ENCODE measurements around the gene RNPS1. TPM values are rescaled to one million over a fixed set of nuclear protein-coding genes. Genes with fewer than 3 reads are reported as not detected.

Gene RNPS1
- total and polyA plus RNA-seq, 9 of the 15 experiments (the other 6 are each of a cell fraction or from before 2014, with no cell fraction given) = 44.9 to 338 (median 202) TPM

DNA sequence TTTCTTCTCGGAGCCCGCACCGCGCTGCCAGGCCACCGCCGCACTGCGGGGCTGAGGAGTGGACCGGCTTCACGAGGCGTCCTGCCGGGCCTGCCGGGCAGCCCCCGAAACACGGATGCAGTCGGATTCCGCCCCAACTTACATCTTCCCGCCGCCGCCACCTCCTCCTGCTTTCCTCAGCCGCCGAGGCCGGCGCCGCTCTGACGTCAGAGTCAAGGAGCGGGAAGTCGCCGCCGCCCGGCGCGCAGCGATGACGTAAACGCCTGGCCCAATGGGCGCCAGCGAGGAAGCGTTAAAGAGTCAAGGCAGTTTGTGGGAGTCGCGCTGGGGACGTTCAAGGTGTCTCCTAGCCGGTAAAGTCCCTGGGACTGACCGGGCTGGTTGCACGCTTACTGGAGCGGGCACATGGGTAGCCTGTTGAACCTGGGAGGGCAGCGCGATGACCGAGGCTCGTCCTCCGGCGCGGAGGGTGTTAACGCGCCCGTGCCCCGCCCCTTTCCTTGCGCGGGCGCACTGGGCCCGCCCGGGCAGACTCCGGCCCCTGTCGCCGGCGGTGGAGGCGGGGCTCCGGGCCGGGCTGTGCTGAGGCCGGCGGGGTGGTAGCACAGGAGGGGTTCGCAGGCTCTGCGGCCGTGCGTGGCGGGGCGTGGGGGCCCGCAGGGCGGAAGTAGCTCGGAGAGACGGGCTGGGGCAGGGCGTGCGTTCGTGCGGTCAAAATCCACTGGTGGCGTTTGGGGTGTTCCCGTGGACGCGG lies at the start of gene RNPS1 (continued):
- TF ChIP-seq, protein P1, sequence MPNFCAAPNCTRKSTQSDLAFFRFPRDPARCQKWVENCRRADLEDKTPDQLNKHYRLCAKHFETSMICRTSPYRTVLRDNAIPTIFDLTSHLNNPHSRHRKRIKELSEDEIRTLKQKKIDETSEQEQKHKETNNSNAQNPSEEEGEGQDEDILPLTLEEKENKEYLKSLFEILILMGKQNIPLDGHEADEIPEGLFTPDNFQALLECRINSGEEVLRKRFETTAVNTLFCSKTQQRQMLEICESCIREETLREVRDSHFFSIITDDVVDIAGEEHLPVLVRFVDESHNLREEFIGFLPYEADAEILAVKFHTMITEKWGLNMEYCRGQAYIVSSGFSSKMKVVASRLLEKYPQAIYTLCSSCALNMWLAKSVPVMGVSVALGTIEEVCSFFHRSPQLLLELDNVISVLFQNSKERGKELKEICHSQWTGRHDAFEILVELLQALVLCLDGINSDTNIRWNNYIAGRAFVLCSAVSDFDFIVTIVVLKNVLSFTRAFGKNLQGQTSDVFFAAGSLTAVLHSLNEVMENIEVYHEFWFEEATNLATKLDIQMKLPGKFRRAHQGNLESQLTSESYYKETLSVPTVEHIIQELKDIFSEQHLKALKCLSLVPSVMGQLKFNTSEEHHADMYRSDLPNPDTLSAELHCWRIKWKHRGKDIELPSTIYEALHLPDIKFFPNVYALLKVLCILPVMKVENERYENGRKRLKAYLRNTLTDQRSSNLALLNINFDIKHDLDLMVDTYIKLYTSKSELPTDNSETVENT (CRISPR knock-in tag; IDR thresholded peaks at IDR 0.05) = no peak
- TF ChIP-seq POLR2H (tag; IDR thresholded peaks at IDR 0.05; ENCODE audit: low read depth) = peak; percentile 94
- peak; percentile 85; the same call in 1 of the 2 replicates for TF ChIP-seq ZBTB17 (CRISPR knock-in tag; IDR thresholded peaks at IDR 0.05)
- TF ChIP-seq CREM (IDR thresholded peaks at IDR 0.05; ENCODE audit: low read depth) = peak; percentile 100
- TF ChIP-seq ZNF561 (CRISPR knock-in tag; conservative IDR thresholded peaks at IDR 0.05) = no peak
- no peak for TF ChIP-seq ZNF184 (CRISPR knock-in tag; IDR thresholded peaks at IDR 0.05)
- TF ChIP-seq, protein P2, sequence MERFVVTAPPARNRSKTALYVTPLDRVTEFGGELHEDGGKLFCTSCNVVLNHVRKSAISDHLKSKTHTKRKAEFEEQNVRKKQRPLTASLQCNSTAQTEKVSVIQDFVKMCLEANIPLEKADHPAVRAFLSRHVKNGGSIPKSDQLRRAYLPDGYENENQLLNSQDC (CRISPR knock-in tag; IDR thresholded peaks at IDR 0.05) = peak; percentile 91
- TF ChIP-seq SMAD1 (IDR thresholded peaks at IDR 0.05; ENCODE audit: low read depth, low read length, partially characterized antibody) = peak; percentile 69
- TF ChIP-seq CHD1 (IDR thresholded peaks at IDR 0.05; ENCODE audit: low read length) = no peak
- TF ChIP-seq ZNF347 (CRISPR knock-in tag; IDR thresholded peaks at IDR 0.05; ENCODE audit: low read depth) = no peak
- peak; percentile 71; the same call in 1 of the 2 replicates for TF ChIP-seq ZSCAN29 (IDR thresholded peaks at IDR 0.05)
- no peak for TF ChIP-seq ZNF41 (CRISPR knock-in tag; conservative IDR thresholded peaks at IDR 0.05)
- no peak; a peak in 1 of 3 replicates for TF ChIP-seq CBX3 (IDR thresholded peaks at IDR 0.05; ENCODE audit: borderline replicate concordance in 1 of 2, low read length in 2 of 2)
- TF ChIP-seq TSC22D4 (tag; IDR thresholded peaks at IDR 0.05) = no peak
- TF ChIP-seq HDAC8 (tag; IDR thresholded peaks at IDR 0.05) = no peak
- TF ChIP-seq, protein P3, sequence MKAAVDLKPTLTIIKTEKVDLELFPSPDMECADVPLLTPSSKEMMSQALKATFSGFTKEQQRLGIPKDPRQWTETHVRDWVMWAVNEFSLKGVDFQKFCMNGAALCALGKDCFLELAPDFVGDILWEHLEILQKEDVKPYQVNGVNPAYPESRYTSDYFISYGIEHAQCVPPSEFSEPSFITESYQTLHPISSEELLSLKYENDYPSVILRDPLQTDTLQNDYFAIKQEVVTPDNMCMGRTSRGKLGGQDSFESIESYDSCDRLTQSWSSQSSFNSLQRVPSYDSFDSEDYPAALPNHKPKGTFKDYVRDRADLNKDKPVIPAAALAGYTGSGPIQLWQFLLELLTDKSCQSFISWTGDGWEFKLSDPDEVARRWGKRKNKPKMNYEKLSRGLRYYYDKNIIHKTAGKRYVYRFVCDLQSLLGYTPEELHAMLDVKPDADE (conservative IDR thresholded peaks at IDR 0.05; ENCODE audit: control insufficient read depth, low read depth, low read length) = 0 out of 2 replicates have a peak, but pooled peaks have one; percentile 58
- TF ChIP-seq, protein P4, sequence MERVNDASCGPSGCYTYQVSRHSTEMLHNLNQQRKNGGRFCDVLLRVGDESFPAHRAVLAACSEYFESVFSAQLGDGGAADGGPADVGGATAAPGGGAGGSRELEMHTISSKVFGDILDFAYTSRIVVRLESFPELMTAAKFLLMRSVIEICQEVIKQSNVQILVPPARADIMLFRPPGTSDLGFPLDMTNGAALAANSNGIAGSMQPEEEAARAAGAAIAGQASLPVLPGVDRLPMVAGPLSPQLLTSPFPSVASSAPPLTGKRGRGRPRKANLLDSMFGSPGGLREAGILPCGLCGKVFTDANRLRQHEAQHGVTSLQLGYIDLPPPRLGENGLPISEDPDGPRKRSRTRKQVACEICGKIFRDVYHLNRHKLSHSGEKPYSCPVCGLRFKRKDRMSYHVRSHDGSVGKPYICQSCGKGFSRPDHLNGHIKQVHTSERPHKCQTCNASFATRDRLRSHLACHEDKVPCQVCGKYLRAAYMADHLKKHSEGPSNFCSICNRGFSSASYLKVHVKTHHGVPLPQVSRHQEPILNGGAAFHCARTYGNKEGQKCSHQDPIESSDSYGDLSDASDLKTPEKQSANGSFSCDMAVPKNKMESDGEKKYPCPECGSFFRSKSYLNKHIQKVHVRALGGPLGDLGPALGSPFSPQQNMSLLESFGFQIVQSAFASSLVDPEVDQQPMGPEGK (CRISPR knock-in tag; IDR thresholded peaks at IDR 0.05; ENCODE audit: borderline replicate concordance) = no peak
- no peak for TF ChIP-seq TFAM (CRISPR knock-in tag; conservative IDR thresholded peaks at IDR 0.05)
- TF ChIP-seq RBM39 (optimal IDR thresholded peaks at IDR 0.05; ENCODE audit: low read depth, low read length) = no peak
- TF ChIP-seq ZNF134 (CRISPR knock-in tag; conservative IDR thresholded peaks at IDR 0.05) = no peak
- TF ChIP-seq, protein P5, sequence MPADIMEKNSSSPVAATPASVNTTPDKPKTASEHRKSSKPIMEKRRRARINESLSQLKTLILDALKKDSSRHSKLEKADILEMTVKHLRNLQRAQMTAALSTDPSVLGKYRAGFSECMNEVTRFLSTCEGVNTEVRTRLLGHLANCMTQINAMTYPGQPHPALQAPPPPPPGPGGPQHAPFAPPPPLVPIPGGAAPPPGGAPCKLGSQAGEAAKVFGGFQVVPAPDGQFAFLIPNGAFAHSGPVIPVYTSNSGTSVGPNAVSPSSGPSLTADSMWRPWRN (IDR thresholded peaks at IDR 0.05; ENCODE audit: low read depth) = no peak
- no peak for TF ChIP-seq SNIP1 (IDR thresholded peaks at IDR 0.05; ENCODE audit: low read depth)

Measured in K562 (cell line).